Subcutaneous abdominal adipose tissue (tissue), 5 donors: ENCODE results near the gene DYRK1A.

Experiments used
- H3K27ac ChIP-seq: one replicate; pipeline ENCODE4 v1.7.0; 2013; ENCODE audit warnings: low read depth, mild to moderate bottlenecking, inconsistent platforms, low read length, moderate library complexity
- H3K27me3 ChIP-seq, 5 donors: one replicate each; pipeline ENCODE4 v1.7.0; 2013; ENCODE audit warnings: low read length in 5 of 5, inconsistent platforms in 1 of 5; ENCODE audit not compliant: control insufficient read depth in 5 of 5, insufficient read depth in 4 of 5
- H3K36me3 ChIP-seq, 5 donors: one replicate each; pipeline ENCODE4 v1.7.0; 2013; ENCODE audit warnings: low read length in 5 of 5; ENCODE audit not compliant: control insufficient read depth in 5 of 5, insufficient read depth in 5 of 5
- H3K4me1 ChIP-seq, 5 donors: one replicate each; pipeline ENCODE4 v1.7.0; 2013; ENCODE audit warnings: low read length in 5 of 5, mild to moderate bottlenecking in 3 of 5, moderate library complexity in 1 of 5; ENCODE audit not compliant: control insufficient read depth in 5 of 5, insufficient read depth in 5 of 5
- H3K4me3 ChIP-seq, 5 donors: one replicate each; pipeline ENCODE4 v1.7.0; 2013; ENCODE audit warnings: low read length in 5 of 5, low read depth in 1 of 5
- H3K9ac ChIP-seq, 5 donors: one replicate each; pipeline ENCODE4 v1.7.0; 2013; ENCODE audit warnings: low read length in 5 of 5, mild to moderate bottlenecking in 4 of 5, moderate library complexity in 3 of 5
- H3K9me3 ChIP-seq, 5 donors: one replicate each; pipeline ENCODE4 v1.7.0; 2013; ENCODE audit warnings: low read length in 5 of 5; ENCODE audit not compliant: control insufficient read depth in 5 of 5
- donor health status: healthy.
- donor health status: healthy.
- donor health status: healthy.
- donor health status: healthy.
- donor health status: healthy.

Gene DYRK1A

DNA sequence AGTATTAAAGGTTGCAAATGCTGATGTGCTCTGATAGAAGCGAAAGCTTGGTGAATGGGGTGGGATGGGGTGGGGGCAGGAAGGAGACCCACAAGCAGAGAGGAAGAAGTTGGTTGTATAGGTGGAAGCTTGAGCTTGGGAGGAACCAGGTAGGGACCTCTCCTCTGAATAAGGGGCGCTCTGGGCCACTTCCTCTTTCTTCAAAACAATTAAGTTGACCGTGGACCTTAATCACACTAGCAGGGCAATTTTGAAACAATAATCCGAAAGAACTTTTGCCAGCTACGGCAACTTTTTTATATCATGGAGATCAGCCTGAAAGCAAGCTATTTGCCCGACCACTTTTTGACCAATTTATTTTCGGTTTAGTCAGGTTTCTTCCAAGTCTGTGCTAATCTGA lies 1.9 kb upstream of the DYRK1A start:
- H3K4me3 ChIP-seq, result peak overlapping the region; percentile 85 to 94 (median 93)
- peaks cover 0 to 27% (median 25%) of the 10 kb centered on the region in 5 donors for H3K4me1 ChIP-seq
- no peaks in the 10 kb centered on the region for H3K9me3 ChIP-seq
- no peaks in the 10 kb centered on the region for H3K27me3 ChIP-seq
- H3K36me3 ChIP-seq, result no peaks in the 10 kb centered on the region
- peak overlapping the region in 4 of 5 donors; percentile 88 to 95 (median 92) for H3K9ac ChIP-seq
- H3K27ac ChIP-seq, result peak overlapping the region; percentile 79

GRCh38 chr21:37365517-37366481 lies 774 bp upstream of the DYRK1A start:
- peaks cover 0 to 36% (median 36%) of the 10 kb centered on the region in 5 donors for H3K4me1 ChIP-seq
- H3K27ac ChIP-seq, result peak overlapping the region; percentile 99
- peak overlapping the region; percentile 40 to 95 (median 92) for H3K9ac ChIP-seq

GRCh38 chr21:37367336-37367702 lies 746 bp downstream of the DYRK1A start:
- peaks cover 0 to 44% (median 40%) of the 10 kb centered on the region in 5 donors for H3K4me1 ChIP-seq
- no peaks in the 10 kb centered on the region for H3K36me3 ChIP-seq
- peak overlapping the region; percentile 99 for H3K27ac ChIP-seq
- H3K27me3 ChIP-seq, result no peaks in the 10 kb centered on the region
- H3K9me3 ChIP-seq, result no peaks in the 10 kb centered on the region
- H3K9ac ChIP-seq, result peak overlapping the region in 2 of 5 donors; percentile 98 to 99
- peak overlapping the region in 4 of 5 donors; percentile 85 to 90 (median 88) for H3K4me3 ChIP-seq

More at GRCh38 chr21:37365517-37366481, 774 bp upstream of the DYRK1A start:
- Histone ChIP-seq H3K27me3 (no peaks in the 10 kb centered on the region), H3K36me3 (no peaks in the 10 kb centered on the region), H3K9me3 (no peaks in the 10 kb centered on the region), H3K4me3 (peak overlapping the region; percentile 85 to 94 (median 93))

DNA sequence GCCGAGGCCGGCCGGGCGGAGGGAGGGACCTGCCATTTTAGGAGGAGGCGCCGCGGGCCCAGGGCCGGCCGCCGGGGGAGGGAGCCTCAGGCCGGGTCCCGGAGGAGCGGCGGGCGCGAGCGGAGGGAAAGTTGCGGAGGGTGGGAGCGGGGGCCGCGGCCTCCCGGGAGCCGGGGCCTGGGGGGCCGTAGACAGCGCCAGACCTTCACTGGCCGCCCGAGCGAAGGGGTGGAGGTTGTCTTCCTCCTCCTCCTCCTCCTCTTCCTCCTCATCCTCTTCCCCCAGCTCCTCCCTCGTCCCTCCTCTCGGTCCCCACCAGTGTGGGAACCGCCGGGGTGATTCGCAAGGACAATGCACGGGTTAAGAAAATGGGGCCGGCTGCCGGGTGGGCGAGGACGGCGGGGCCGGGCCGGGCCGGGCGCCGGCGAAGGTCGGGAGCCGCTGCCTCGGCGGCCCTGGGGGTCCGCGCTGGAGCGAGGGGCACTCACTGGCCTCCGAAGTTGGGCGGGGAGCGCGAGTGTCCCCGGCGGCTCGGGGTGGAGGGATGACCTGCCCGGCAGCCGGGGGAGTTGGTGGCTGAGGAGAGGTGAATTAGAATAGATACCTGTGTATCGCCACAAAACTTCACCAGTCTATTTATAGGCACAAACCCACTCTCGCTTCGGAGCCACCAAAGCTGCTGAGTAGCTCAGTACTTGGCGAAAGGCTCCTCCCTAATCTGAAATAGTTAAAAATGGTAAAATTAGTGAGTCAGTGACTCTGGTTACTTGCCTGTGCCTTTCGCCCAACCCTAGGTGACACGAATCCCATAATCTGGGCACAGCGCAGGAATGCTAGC lies 1.3 kb downstream of the DYRK1A start:
- Histone ChIP-seq H3K9me3 (no peaks in the 10 kb centered on the region), H3K9ac (peak overlapping the region; percentile 89 to 99 (median 91)), H3K27ac (peak overlapping the region; percentile 99), H3K36me3 (no peaks in the 10 kb centered on the region), H3K4me1 (peaks cover 0 to 45% (median 44%) of the 10 kb centered on the region in 5 donors), H3K4me3 (peak overlapping the region; percentile 85 to 96 (median 88)), H3K27me3 (no peaks in the 10 kb centered on the region)

DNA sequence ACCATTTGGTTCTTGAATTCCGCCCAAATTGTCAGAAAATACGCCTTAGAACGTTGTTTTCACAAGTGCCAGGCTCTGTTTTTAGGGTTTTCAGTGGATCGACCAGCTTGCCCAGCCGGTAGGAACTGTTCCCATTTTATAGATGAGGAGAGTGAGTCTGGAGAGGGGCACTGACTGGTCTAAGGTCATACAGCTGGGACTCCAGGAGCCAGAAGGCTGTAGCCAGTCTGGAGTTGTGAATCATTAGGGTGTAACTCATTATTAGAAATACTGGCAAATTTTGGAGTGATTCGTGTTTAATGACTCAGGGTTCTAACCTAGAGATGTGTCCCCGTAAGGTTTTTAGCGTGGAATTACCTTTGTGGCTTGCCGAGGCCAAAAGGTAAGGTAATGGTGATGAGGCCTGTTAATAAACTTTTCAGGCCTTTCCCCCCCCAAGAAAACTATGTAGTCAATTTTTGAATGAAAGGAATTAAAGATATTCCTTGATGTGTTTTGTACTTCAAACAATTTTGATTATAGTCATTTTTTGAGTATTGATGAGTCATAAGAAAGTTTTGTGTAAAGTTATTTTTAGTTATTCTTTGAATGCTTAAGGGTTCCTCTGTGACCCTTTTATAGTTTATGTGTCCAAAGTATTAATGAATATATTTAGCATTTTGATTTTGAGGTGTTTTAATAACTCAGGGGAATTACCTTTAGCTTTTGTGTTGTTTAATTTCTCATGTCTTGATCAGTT lies 2.1 kb downstream of the DYRK1A start:
- Histone ChIP-seq H3K4me1 (peaks cover 0 to 50% (median 49%) of the 10 kb centered on the region in 5 donors), H3K27me3 (no peaks in the 10 kb centered on the region), H3K36me3 (no peaks in the 10 kb centered on the region), H3K9me3 (no peaks in the 10 kb centered on the region), H3K27ac (peak overlapping the region; percentile 99), H3K4me3 (peak overlapping the region; percentile 85 to 96 (median 88)), H3K9ac (peak overlapping the region; percentile 89 to 99 (median 91))

DNA sequence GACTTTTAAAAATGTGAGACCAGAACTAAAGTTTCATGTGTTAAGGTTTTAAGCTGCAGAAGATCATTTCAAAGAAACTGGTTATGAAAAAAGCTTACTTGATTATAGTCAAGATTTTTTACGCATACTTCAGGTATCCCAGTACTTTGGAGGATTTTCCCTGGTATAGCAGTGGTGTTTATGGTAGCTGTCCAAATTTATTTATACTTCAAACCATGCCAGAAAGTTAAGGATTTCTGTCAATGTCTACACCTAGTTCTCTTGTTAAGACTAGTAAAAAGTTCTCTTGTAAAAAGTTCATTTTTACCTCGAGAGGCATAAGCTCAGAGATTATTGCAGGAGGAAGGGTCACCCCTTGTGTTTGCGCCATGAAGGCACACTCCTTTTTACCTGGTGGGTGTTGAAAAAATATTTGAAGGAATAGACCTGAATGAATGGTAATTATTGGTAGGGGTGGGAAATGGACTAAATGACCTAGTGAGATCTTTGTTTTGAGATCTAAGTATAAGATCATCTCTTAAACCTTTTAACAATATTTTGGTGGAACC lies 2.8 kb downstream of the DYRK1A start:
- Histone ChIP-seq H3K4me1 (peaks cover 0 to 53% (median 50%) of the 10 kb centered on the region in 5 donors), H3K4me3 (peak overlapping the region; percentile 19 to 90 (median 87)), H3K36me3 (no peaks in the 10 kb centered on the region), H3K27ac (peak overlapping the region; percentile 99), H3K9ac (peak overlapping the region; percentile 40 to 98 (median 89)), H3K27me3 (no peaks in the 10 kb centered on the region), H3K9me3 (no peaks in the 10 kb centered on the region)

- Histone ChIP-seq H3K27ac (peak overlapping the region; percentile 99), H3K36me3 (no peaks in the 10 kb centered on the region)
These were observed 3.8 kb downstream of the DYRK1A start for GRCh38 chr21:37370152-37371040.

GRCh38 chr21:37371041-37371397 lies 4.4 kb downstream of the DYRK1A start:
- Histone ChIP-seq H3K27me3 (no peaks in the 10 kb centered on the region), H3K36me3 (no peaks in the 10 kb centered on the region), H3K4me1 (peaks cover 0 to 55% (median 53%) of the 10 kb centered on the region in 5 donors), H3K9me3 (no peaks in the 10 kb centered on the region), H3K27ac (peak overlapping the region; percentile 99), H3K4me3 (no peak overlapping the region), H3K9ac (peak overlapping the region in 2 of 5 donors; percentile 30 to 63)

More at GRCh38 chr21:37370152-37371040, 3.8 kb downstream of the DYRK1A start:
- H3K4me1 ChIP-seq, result peaks cover 0 to 52% (median 51%) of the 10 kb centered on the region in 5 donors
- H3K4me3 ChIP-seq, result peak overlapping the region in 2 of 5 donors; percentile 19 to 44
- peak overlapping the region in 4 of 5 donors; percentile 45 to 91 (median 80) for H3K9ac ChIP-seq
- no peaks in the 10 kb centered on the region for H3K27me3 ChIP-seq
- no peaks in the 10 kb centered on the region for H3K9me3 ChIP-seq
